T follicular helper cell (primary cell): ENCODE data around the gene EXD2.
"Not testable (repeated sequence)": the region's sequence is repeated elsewhere in the genome, so short reads cannot be mapped to it uniquely, and the experiment has no call there.

ENCODE experiments used
- DNase-seq: peaks from one replicate; pipeline ENCODE4 v3.0.0-alpha.2; 2020; ENCODE audit warnings: low read depth

Gene EXD2

DNA sequence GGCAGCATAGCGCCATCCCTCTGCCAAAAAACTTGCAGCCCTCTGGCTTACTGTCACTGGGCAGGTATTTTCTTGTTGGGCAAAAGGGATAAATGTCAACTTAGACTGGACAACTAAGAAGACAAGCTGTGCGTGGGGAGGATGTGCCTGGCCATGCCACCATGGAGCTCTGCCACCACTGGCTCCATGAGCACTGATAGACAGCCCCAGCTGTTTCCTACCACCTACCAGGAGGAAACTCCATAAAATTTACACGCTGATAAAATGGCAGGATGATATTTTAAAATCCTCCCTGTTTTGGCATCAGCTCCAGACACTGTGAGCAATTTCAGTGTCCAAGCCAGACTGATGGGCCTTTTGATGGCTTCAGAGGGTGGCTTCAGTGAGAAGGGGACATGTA, 61.6 kb downstream of the EXD2 start:
- no peak for DNase-seq

GRCh38 chr14:69259168-69259526, 67.8 kb downstream of the EXD2 start:
- DNase-seq = no peak

GRCh38 chr14:69259527-69260189, 68.4 kb downstream of the EXD2 start, which contains the start of gene GALNT16:
Gene GALNT16, plus strand, starts transcription at chr14:69260158. Its CDS starts 133 bp downstream, at chr14:69260291.
- no peak for DNase-seq

DNA sequence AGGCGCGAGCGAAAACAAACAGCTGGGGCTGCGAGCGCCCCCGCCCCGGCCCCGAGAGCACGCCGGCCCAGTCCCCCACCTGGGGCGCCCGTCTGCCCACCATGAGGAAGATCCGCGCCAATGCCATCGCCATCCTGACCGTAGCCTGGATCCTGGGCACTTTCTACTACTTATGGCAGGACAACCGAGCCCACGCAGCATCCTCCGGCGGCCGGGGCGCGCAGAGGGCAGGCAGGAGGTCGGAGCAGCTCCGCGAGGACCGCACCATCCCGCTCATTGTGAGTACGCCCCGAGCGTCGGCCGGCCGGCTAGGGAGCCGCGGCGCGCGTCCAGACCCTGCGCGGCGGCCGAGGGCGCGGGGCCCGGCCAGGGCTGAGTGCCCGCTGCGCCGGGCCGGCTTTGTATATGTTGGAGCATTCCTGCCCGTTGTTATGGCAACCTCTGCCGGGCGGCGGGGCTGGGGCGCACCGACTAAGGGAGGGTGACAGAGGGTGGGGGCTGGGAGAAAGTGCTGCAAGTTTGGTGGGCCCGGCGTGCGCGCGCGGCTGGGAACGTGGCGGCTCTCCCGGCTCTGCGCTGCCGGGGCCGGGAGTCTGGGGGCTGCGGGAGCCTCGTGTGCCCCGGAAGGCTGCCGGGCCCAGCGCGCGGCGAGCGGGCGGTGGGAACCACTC, 69.0 kb downstream of the EXD2 start:
- DNase-seq = no peak

DNA sequence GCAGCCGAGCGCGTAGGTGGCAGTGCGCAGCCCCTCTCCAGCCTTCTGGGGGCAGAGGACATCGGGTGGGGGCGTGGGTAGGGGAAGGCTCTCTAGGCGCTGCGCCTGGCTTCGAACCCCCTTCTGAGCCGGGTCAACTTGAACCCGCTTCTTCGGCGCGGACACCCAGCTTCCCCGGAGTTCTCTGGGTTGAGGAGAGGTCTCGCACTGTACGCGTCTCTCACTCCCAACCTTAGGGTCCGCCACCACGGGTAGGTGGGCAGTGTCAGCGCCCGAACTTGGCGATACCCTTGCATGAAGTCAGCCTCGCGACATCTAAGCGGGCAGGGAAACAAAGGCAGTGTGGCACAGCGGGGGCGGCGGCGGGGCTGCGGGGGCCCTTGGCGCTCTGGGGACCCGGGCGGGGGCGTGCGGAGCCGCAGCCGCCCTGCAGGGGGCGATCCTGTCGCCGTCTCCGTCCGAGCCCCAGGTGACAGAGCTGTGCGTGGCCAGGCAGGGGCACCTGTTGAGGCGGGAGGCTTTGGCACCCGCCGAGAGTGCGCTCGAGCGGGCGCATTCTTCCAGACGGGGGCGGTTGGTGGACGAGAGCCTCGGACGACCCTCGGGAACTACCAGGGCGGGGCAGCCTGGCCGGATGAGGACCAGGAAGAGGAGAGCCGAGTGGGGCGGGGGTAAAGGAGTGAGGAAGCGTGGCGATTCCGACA, 69.7 kb downstream of the EXD2 start:
- DNase-seq = peak; percentile 7

- DNase-seq = no peak
These were observed 70.5 kb downstream of the EXD2 start for GRCh38 chr14:69261761-69262331.

DNA sequence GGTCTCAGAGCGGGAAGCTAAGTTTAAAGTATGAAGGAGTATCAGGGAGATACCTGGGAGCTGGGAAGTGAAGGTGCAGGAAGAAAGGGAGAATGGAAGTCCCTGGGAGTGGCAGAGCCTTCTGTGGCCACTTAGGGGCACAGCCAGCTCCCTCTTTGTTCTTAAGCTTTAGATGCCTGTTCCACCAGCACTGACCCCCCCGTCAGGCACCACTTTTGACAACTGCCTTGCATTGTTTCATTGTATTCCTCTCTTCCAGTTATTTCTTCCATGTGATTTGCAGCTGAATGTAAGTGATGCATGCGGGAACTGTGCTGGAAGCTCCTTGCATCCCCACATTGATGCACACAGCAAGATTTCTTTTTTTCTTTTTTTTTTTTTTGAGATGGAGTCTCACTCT, 71.2 kb downstream of the EXD2 start:
- DNase-seq = no peak

GRCh38 chr14:69263364-69263763, 72.1 kb downstream of the EXD2 start:
- no peak for DNase-seq

GRCh38 chr14:69263771-69264170, 72.5 kb downstream of the EXD2 start:
- DNase-seq = no peak

GRCh38 chr14:69266572-69267345, 75.5 kb downstream of the EXD2 start:
- DNase-seq = no peak

- no peak for DNase-seq
These were observed 76.2 kb downstream of the EXD2 start for GRCh38 chr14:69267492-69267891.

DNA sequence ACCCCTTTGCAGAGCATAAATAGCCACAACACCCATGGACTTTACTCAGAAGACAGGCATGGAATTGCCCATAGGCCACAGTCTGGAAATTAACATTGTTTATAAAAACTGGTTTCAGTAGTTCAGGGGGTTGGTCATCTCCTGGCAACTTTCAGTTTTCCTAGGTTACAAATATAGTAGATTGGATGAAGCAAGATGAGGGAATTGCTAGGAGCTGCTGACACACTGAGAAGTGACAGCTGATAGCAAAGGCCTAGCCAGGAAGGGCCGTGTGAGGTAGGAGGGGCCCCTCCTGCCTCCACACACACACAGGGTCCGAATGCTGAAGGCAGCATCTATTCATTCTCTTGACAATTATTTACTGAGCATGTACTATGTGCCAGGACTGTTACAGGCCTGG, 76.9 kb downstream of the EXD2 start:
- DNase-seq = no peak

- no peak for DNase-seq
These were observed 77.5 kb downstream of the EXD2 start for GRCh38 chr14:69268763-69269162.

- DNase-seq = no peak
These were observed 78.1 kb downstream of the EXD2 start for GRCh38 chr14:69269381-69269780.

DNA sequence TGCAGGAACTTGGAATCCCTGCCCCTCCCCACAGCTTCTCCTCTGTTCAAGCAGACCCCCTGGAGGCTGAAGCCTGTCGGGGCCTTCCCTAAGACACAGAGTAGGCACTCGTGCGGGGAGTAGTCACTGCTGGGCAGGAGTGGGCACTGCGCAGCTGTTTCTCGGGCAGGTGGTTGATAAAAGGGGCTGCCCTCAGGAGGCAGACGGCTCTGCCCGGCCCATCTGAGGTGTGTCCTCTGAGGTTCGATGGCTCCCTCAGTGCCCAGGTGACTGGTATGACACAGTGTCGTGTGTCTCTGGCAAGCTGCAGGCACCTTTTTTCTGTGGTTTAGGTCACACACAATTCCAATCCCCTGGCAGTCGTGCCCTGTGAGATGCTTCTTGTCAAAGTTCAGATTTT, 78.8 kb downstream of the EXD2 start:
- no peak for DNase-seq

GRCh38 chr14:69270795-69271708, 79.8 kb downstream of the EXD2 start:
- no peak for DNase-seq

GRCh38 chr14:69274321-69274720, 83.0 kb downstream of the EXD2 start:
- no peak for DNase-seq

- no peak for DNase-seq
These were observed 84.0 kb downstream of the EXD2 start for GRCh38 chr14:69275331-69275730.

DNA sequence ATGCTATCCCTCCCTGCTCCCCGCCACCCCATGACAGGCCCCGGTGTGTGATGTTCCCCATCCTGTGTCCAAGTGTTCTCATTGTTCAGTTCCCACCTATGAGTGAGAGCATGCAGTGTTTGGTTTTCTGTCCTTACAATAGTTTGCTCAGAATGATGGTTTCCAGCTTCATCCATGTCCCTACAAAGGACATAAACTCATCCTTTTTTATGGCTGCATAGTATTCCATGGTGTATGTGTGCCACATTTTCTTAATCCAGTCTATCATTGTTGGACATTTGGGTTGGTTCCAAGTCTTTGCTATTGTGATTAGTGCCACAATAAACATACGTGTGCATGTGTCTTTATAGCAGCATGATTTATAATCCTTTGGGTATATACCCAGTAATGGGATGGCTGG, 86.1 kb downstream of the EXD2 start:
- not testable (repeated sequence) for DNase-seq

- DNase-seq = no peak
These were observed 89.5 kb downstream of the EXD2 start for GRCh38 chr14:69280746-69281291.
